ENCODE results near the gene SKAP2. TPM values are rescaled to one million over a fixed set of nuclear protein-coding genes. Genes with fewer than 3 reads are reported as not detected.

The SKAP2 gene
- total and polyA plus RNA-seq, 2 donors (not counting 3 experiments of a cell fraction or from before 2014, with no cell fraction given) = 4.0 to 27.6 TPM

DNA sequence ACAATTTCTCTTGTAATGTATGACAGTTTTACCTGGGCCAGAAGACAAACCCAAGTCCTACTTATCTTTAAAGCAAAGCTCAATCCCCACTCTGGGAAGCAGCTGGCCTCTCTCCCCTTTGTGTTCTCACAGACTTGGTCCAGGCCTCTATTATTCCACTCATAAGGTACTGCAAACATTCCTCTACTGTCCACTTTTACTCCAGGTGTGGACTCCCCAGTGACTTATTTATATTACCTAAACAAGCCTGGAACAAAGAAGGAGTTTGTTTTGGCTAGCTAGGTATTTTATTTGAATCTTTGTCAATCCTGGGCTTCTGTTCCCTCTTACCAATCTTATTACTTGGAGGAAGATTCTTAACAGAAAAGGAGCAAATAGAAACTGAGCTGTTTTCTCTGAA lies 163.5 kb downstream of the SKAP2 start:
- Histone ChIP-seq H3K4me1 (ENCODE audit: control insufficient read depth, extremely low read depth, insufficient read depth, low read length) (peaks cover 13% of the 10 kb centered on the region), H3K27me3 (ENCODE audit: control insufficient read depth in 2 of 2, insufficient read depth in 2 of 2, low read length in 2 of 2) (no peaks in the 10 kb centered on the region), H3K4me2 (ENCODE audit: insufficient read depth, low read length) (no peak overlapping the region), H3K9me1 (replicated peaks; ENCODE audit: control insufficient read depth, extremely low read depth, insufficient read depth, low read length) (no peaks in the 10 kb centered on the region), H3K9me3 (replicated peaks; ENCODE audit: control insufficient read depth, insufficient read depth, low read length) (no peaks in the 10 kb centered on the region), H3K36me3 (ENCODE audit: control insufficient read depth in 2 of 2, extremely low read depth in 1 of 2, insufficient read depth in 2 of 2, low read length in 2 of 2) (no peaks in the 10 kb centered on the region), H3K27ac (ENCODE audit: insufficient read depth, low read depth, low read length) (no peak overlapping the region), H3K9ac (replicated peaks; ENCODE audit: extremely low read depth, insufficient read depth, low read length) (no peak overlapping the region), H3K4me3 (replicated peaks in 1 of 3; ENCODE audit: insufficient read depth in 1 of 3, low read depth in 1 of 3, low read length in 3 of 3) (no peak overlapping the region), H2AFZ (ENCODE audit: low read depth, low read length) (no peak overlapping the region), H3K79me2 (ENCODE audit: control insufficient read depth, insufficient read depth, low read length) (no peaks in the 10 kb centered on the region), H4K20me1 (replicated peaks; ENCODE audit: control insufficient read depth, extremely low read depth, insufficient read depth, low read length) (no peaks in the 10 kb centered on the region)
- dilution Hi-C loops (cut with MboI; ENCODE audit: extremely low pct_ligation_motif_present, low sequenced_read_pairs) = no loop called here
- FAIRE-seq (no peak), DNase-seq (ENCODE audit: low read depth, low spot score) (no peak)
- TF ChIP-seq EZH2 (IDR thresholded peaks at IDR 0.05; ENCODE audit: borderline replicate concordance, low read depth, low read length, severe bottlenecking) (no peak), POLR2A (IDR thresholded peaks at IDR 0.05; ENCODE audit: low read depth, low read length) (no peak), FOS (IDR thresholded peaks at IDR 0.05; ENCODE audit: borderline replicate concordance, insufficient read depth, low read length) (no peak), GATA2 (IDR thresholded peaks at IDR 0.05; ENCODE audit: insufficient read depth, insufficient read length, low read depth, low read length) (no peak), POLR2AphosphoS5 (IDR thresholded peaks at IDR 0.05; ENCODE audit: insufficient read depth, low read depth, low read length) (no peak), JUN (IDR thresholded peaks at IDR 0.05; ENCODE audit: borderline replicate concordance, insufficient read depth, insufficient read length, low read depth) (no peak), MYC (IDR thresholded peaks at IDR 0.05; ENCODE audit: low read depth, low read length) (no peak)
- TF ChIP-seq, protein P1, sequence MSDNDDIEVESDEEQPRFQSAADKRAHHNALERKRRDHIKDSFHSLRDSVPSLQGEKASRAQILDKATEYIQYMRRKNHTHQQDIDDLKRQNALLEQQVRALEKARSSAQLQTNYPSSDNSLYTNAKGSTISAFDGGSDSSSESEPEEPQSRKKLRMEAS (IDR thresholded peaks at IDR 0.05; ENCODE audit: insufficient read depth, insufficient read length) = no peak
- TF ChIP-seq, protein P2, sequence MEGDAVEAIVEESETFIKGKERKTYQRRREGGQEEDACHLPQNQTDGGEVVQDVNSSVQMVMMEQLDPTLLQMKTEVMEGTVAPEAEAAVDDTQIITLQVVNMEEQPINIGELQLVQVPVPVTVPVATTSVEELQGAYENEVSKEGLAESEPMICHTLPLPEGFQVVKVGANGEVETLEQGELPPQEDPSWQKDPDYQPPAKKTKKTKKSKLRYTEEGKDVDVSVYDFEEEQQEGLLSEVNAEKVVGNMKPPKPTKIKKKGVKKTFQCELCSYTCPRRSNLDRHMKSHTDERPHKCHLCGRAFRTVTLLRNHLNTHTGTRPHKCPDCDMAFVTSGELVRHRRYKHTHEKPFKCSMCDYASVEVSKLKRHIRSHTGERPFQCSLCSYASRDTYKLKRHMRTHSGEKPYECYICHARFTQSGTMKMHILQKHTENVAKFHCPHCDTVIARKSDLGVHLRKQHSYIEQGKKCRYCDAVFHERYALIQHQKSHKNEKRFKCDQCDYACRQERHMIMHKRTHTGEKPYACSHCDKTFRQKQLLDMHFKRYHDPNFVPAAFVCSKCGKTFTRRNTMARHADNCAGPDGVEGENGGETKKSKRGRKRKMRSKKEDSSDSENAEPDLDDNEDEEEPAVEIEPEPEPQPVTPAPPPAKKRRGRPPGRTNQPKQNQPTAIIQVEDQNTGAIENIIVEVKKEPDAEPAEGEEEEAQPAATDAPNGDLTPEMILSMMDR (IDR thresholded peaks at IDR 0.05; ENCODE audit: extremely low read depth in 1 of 2, insufficient read depth in 1 of 2, low read depth in 1 of 2, low read length in 2 of 2) = no peak
- POLR2A ChIA-PET = no interaction called here
- intact Hi-C loops (cut with micrococcal nuclease) = no loop called here
- CTCF ChIA-PET = interaction anchor here (0.9 kb wide), 1 partner anchor 14 kb away, joined by 3 read pairs; no protein-coding TSS in a partner anchor
- BruUV-seq (replicated peaks) = no TSS peak
